Left ventricle myocardium inferior (tissue), 1 donor: ENCODE measurements around the gene NIP7. TPM values are rescaled to one million over a fixed set of nuclear protein-coding genes. Genes with fewer than 3 reads are reported as not detected.
"Not testable (repeated sequence)": the region's sequence is repeated elsewhere in the genome, so short reads cannot be mapped to it uniquely, and the experiment has no call there.

Experiments
- DNase-seq: peaks from one replicate; pipeline ENCODE4 v3.0.0-alpha.2; 2020
- H3K27ac ChIP-seq: fragments of 200-600 bp; replicated peaks from 2 replicates; pipeline ENCODE4 v1.8.0; 2021
- H3K27me3 ChIP-seq: fragments of 200-600 bp; 2 replicates; pipeline ENCODE4 v1.8.0; 2021; ENCODE audit warnings: low read depth
- H3K36me3 ChIP-seq: fragments of 200-600 bp; 2 replicates; pipeline ENCODE4 v1.8.0; 2021
- H3K4me1 ChIP-seq: fragments of 200-600 bp; 2 replicates; pipeline ENCODE4 v1.8.0; 2021
- H3K4me3 ChIP-seq: fragments of 200-600 bp; 2 replicates; pipeline ENCODE4 v1.8.0; 2021; ENCODE audit warnings: mild to moderate bottlenecking, moderate library complexity
- H3K9me3 ChIP-seq: fragments of 200-600 bp; replicated peaks from 2 replicates; pipeline ENCODE4 v1.8.0; 2021
- intact Hi-C: fragments of 100-400 bp; cut with micrococcal nuclease; formaldehyde crosslinking; loops from one replicate; pipeline ENCODE4 v1.11.0; 2022
- long read RNA-seq: library from polyadenylated mRNA; unstranded; transcript quantifications from one replicate; pipeline ENCODE4 v2.0.0, GENCODE V29; 2021
- total RNA-seq: library from RNA; stranded (reverse); fragmentation: NEBNext Ultra II Directional; extraction: Animal tissue kit (Norgen Biotek cat#: 25700); gene quantifications from one replicate; pipeline ENCODE4 v1.2.1, GENCODE V29; 2021
- TF ChIP-seq, protein P1 (sequence below): fragments of 200-600 bp; IDR thresholded peaks from 2 replicates; pipeline ENCODE4 v1.8.0; 2021; ENCODE audit warnings: antibody characterized with exemption, mild to moderate bottlenecking, borderline replicate concordance
- donor health status: DM: no; HTN: yes; CAD: no; lungs with severe emphysema.

The NIP7 gene
- total RNA-seq: 8.2 TPM
- long read RNA-seq, transcript NIP7-201 (5 exons, 2,402 nt): major isoform, 20 of 20 reads
- long read RNA-seq, partial matches to known transcripts: 0 of 20 reads
- long read RNA-seq, other reads (novel, unspliced or antisense): 0 of 20 reads

- peak; percentile 94 for DNase-seq
- Histone ChIP-seq H3K9me3 (no peaks in the 10 kb centered on the region), H3K27ac (peak within 1 kb of the TSS; percentile 95), H3K27me3 (no peaks in the 10 kb centered on the region), H3K4me3 (peak within 1 kb of the TSS; percentile 93), H3K36me3 (peaks cover 58% of the 10 kb centered on the region), H3K4me1 (peaks cover 41% of the 10 kb centered on the region)
- TF ChIP-seq, protein P1, sequence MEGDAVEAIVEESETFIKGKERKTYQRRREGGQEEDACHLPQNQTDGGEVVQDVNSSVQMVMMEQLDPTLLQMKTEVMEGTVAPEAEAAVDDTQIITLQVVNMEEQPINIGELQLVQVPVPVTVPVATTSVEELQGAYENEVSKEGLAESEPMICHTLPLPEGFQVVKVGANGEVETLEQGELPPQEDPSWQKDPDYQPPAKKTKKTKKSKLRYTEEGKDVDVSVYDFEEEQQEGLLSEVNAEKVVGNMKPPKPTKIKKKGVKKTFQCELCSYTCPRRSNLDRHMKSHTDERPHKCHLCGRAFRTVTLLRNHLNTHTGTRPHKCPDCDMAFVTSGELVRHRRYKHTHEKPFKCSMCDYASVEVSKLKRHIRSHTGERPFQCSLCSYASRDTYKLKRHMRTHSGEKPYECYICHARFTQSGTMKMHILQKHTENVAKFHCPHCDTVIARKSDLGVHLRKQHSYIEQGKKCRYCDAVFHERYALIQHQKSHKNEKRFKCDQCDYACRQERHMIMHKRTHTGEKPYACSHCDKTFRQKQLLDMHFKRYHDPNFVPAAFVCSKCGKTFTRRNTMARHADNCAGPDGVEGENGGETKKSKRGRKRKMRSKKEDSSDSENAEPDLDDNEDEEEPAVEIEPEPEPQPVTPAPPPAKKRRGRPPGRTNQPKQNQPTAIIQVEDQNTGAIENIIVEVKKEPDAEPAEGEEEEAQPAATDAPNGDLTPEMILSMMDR: peak; percentile 89
- intact Hi-C loops: no loop called here
Measured at GRCh38 chr16:69339289-69340094, at the start of gene NIP7, which contains the start of gene COG8. TSS of gene NIP7 (plus strand) at chr16:69339772. CDS start at chr16:69339830, 58 bp downstream. TSS of gene COG8 (minus strand) at chr16:69339564. CDS start at chr16:69339552, 12 bp downstream.

- DNase-seq, H3K27me3 ChIP-seq, intact Hi-C loops, H3K36me3 ChIP-seq, H3K9me3 ChIP-seq, H3K27ac ChIP-seq, H3K4me3 ChIP-seq: not testable (repeated sequence)
- peaks cover 13% of the 10 kb centered on the region for H3K4me1 ChIP-seq
Measured at GRCh38 chr16:69291657-69292056, 47.9 kb upstream of the NIP7 start.

- H3K9me3 ChIP-seq: no peaks in the 10 kb centered on the region
- no peak for DNase-seq
- H3K36me3 ChIP-seq: no peaks in the 10 kb centered on the region
- TF ChIP-seq, protein P1: no peak
- no peaks in the 10 kb centered on the region for H3K27me3 ChIP-seq
- no peak overlapping the region for H3K27ac ChIP-seq
- no peak overlapping the region for H3K4me3 ChIP-seq
- intact Hi-C loops: no loop called here
- no peaks in the 10 kb centered on the region for H3K4me1 ChIP-seq
Measured at GRCh38 chr16:69293401-69293800, 46.2 kb upstream of the NIP7 start.

GRCh38 chr16:69294051-69294450 is 45.5 kb upstream of the NIP7 start:
- Histone ChIP-seq H3K27ac (no peak overlapping the region), H3K27me3 (no peaks in the 10 kb centered on the region), H3K36me3 (no peaks in the 10 kb centered on the region), H3K9me3 (no peaks in the 10 kb centered on the region), H3K4me1 (no peaks in the 10 kb centered on the region), H3K4me3 (no peak overlapping the region)
- TF ChIP-seq, protein P1: no peak
- intact Hi-C loops: no loop called here
- DNase-seq: no peak

DNA sequence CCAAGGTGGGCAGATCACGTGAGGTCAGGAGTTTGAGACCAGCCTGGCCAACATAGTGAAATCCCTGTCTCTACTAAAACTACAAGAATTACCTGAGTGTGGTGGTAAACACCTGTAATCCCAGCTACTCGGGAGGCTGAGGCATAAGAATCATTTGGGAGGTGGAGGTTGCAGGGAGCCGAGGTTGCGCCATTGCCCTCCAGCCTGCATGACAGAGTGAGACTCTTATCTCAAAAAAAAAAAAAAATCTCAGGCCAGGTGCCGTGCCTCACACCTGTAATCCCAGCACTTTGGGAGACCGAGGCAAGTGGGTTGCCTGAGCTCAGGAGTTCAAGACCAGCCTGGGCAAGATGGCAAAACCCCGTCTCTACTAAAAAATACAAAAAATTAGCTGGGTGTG is 42.8 kb upstream of the NIP7 start:
- H3K27ac ChIP-seq, H3K4me1 ChIP-seq, intact Hi-C loops, H3K9me3 ChIP-seq, H3K4me3 ChIP-seq, DNase-seq, H3K27me3 ChIP-seq: not testable (repeated sequence)
- peaks cover 13% of the 10 kb centered on the region for H3K36me3 ChIP-seq

- Histone ChIP-seq H3K36me3 (peaks cover 13% of the 10 kb centered on the region), H3K27me3 (no peaks in the 10 kb centered on the region), H3K9me3 (no peaks in the 10 kb centered on the region), H3K4me3 (no peak overlapping the region), H3K4me1 (no peaks in the 10 kb centered on the region), H3K27ac (no peak overlapping the region)
- DNase-seq: no peak
- TF ChIP-seq, protein P1: no peak
- intact Hi-C loops: no loop called here
Measured at GRCh38 chr16:69298261-69298660, 41.3 kb upstream of the NIP7 start.
